ENCODE data around the gene PTCD2.

DNA sequence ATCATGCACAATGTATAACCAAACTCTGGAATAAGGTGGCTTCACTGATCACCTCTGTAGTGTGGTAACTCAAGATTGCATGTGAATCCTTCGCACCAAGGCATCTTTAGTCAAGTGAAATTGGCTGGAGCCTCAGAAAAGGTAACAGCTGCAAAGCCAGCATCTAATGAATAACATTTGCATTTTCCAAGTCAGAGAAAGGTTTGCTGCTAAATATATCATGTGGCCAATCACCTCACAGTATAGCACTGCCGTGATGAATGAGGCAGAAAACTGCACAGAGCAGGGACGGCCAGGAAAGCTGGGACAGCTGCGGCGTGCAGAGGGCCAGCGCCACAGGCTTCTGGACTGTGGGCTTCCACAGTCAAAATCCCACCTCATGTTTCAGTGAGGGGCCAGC is 18.6 kb upstream of the PTCD2 start:
- TF ChIP-seq, protein P1, sequence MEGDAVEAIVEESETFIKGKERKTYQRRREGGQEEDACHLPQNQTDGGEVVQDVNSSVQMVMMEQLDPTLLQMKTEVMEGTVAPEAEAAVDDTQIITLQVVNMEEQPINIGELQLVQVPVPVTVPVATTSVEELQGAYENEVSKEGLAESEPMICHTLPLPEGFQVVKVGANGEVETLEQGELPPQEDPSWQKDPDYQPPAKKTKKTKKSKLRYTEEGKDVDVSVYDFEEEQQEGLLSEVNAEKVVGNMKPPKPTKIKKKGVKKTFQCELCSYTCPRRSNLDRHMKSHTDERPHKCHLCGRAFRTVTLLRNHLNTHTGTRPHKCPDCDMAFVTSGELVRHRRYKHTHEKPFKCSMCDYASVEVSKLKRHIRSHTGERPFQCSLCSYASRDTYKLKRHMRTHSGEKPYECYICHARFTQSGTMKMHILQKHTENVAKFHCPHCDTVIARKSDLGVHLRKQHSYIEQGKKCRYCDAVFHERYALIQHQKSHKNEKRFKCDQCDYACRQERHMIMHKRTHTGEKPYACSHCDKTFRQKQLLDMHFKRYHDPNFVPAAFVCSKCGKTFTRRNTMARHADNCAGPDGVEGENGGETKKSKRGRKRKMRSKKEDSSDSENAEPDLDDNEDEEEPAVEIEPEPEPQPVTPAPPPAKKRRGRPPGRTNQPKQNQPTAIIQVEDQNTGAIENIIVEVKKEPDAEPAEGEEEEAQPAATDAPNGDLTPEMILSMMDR (IDR thresholded peaks at IDR 0.05), result no peak
- TF ChIP-seq POLR2AphosphoS5 (IDR thresholded peaks at IDR 0.05) (no peak), POLR2A (IDR thresholded peaks at IDR 0.05) (no peak)
